Calu3 (cell line): Measurements from ENCODE around the gene TMEM14B. TPM values are rescaled to one million over a fixed set of nuclear protein-coding genes. Genes with fewer than 3 reads are reported as not detected.
A peak's percentile ranks its signal among the peaks of the same experiment; 100 is the strongest.
"Not testable (repeated sequence)": the region's sequence is repeated elsewhere in the genome, so short reads cannot be mapped to it uniquely, and the experiment has no call there.

Experiments used
- BruUV-seq: library from RNA; stranded (reverse); fragments of 400-500 nt; replicated peaks from 2 replicates; lab custom pipeline; 2021; lab: Mats Ljungman, UMichigan
- CTCF ChIA-PET: fragments of 300-600 bp; sonication (Branson Sonifier 250); formaldehyde crosslinking; loops from one replicate; lab custom pipeline; 2022; ENCODE audit warnings: antibody characterized with exemption; lab: Charles Lee
- DNase-seq: peaks from one replicate; pipeline ENCODE4 v3.0.0; 2022
- H3K27ac Mint-ChIP-seq: one replicate; pipeline ENCODE4 v1.8.0; 2022; ENCODE audit warnings: mixed read lengths; ENCODE audit not compliant: unreplicated experiment
- H3K27me3 Mint-ChIP-seq: one replicate; pipeline ENCODE4 v1.8.0; 2022; ENCODE audit warnings: mixed read lengths; ENCODE audit not compliant: unreplicated experiment
- H3K36me3 Mint-ChIP-seq: one replicate; pipeline ENCODE4 v1.8.0; 2022; ENCODE audit warnings: mild to moderate bottlenecking, moderate library complexity, mixed read lengths; ENCODE audit not compliant: insufficient read depth, unreplicated experiment
- H3K4me1 Mint-ChIP-seq: one replicate; pipeline ENCODE4 v1.8.0; 2022; ENCODE audit warnings: mild to moderate bottlenecking, low read depth, mixed read lengths; ENCODE audit not compliant: unreplicated experiment
- H3K4me3 Mint-ChIP-seq: one replicate; pipeline ENCODE4 v1.8.0; 2022; ENCODE audit warnings: mild to moderate bottlenecking, low read depth, moderate library complexity, mixed read lengths; ENCODE audit not compliant: unreplicated experiment
- H3K9me3 Mint-ChIP-seq: one replicate; pipeline ENCODE4 v1.8.0; 2022; ENCODE audit warnings: low read depth, mixed read lengths; ENCODE audit not compliant: unreplicated experiment
- CTCF ChIP-seq: fragments of 200-600 bp; IDR thresholded peaks from one replicate; pipeline ENCODE4 v1.8.0; 2022; ENCODE audit warnings: antibody characterized with exemption; ENCODE audit not compliant: unreplicated experiment
- intact Hi-C: fragments of 100-400 bp; cut with micrococcal nuclease; formaldehyde crosslinking; loops from one replicate; pipeline ENCODE4 v1.10.0; 2022; ENCODE audit not compliant: unreplicated experiment
- total RNA-seq: library from RNA; stranded (reverse); gene quantifications from 2 replicates; pipeline ENCODE4 v1.2.3, GENCODE V29; 2022

Gene TMEM14B
- total RNA-seq, 1 experiment from 2014 or later, result 63.9 TPM

GRCh38 chr6:10746915-10747250 is 722 bp upstream of the TMEM14B start:
- no peak for DNase-seq
- no peaks in the 10 kb centered on the region for H3K9me3 Mint-ChIP-seq
- H3K4me3 Mint-ChIP-seq, result peak overlapping the region; percentile 66
- no peaks in the 10 kb centered on the region for H3K27me3 Mint-ChIP-seq
- CTCF ChIA-PET, result interaction anchor here (0.5 to 1.3 kb wide), 3 partner anchors 11 to 806 kb away, joined by 3 to 8 read pairs (median 4); no protein-coding TSS in a partner anchor
- TF ChIP-seq CTCF, result no peak
- peaks cover 19% of the 10 kb centered on the region for H3K36me3 Mint-ChIP-seq
- intact Hi-C loops, result no loop called here
- BruUV-seq, result no TSS peak
- H3K27ac Mint-ChIP-seq, result no peak overlapping the region
- H3K4me1 Mint-ChIP-seq, result peaks cover 9% of the 10 kb centered on the region

GRCh38 chr6:10749734-10750133 is 2.1 kb downstream of the TMEM14B start:
- CTCF ChIA-PET, result no interaction called here
- H3K36me3 Mint-ChIP-seq, result peaks cover 28% of the 10 kb centered on the region
- no peak overlapping the region for H3K27ac Mint-ChIP-seq
- BruUV-seq, result no TSS peak
- no peak for TF ChIP-seq CTCF
- no peak overlapping the region for H3K4me3 Mint-ChIP-seq
- no peaks in the 10 kb centered on the region for H3K27me3 Mint-ChIP-seq
- DNase-seq, result no peak
- intact Hi-C loops, result no loop called here
- H3K9me3 Mint-ChIP-seq, result no peaks in the 10 kb centered on the region
- peaks cover 9% of the 10 kb centered on the region for H3K4me1 Mint-ChIP-seq

GRCh38 chr6:10750568-10750967 is 3.0 kb downstream of the TMEM14B start:
- CTCF ChIA-PET, H3K4me1 Mint-ChIP-seq, H3K27ac Mint-ChIP-seq, H3K9me3 Mint-ChIP-seq, BruUV-seq, intact Hi-C loops, H3K27me3 Mint-ChIP-seq, H3K4me3 Mint-ChIP-seq, DNase-seq: not testable (repeated sequence)
- peaks cover 28% of the 10 kb centered on the region for H3K36me3 Mint-ChIP-seq

- H3K27ac Mint-ChIP-seq, CTCF ChIA-PET, H3K27me3 Mint-ChIP-seq, H3K4me1 Mint-ChIP-seq, intact Hi-C loops, DNase-seq, H3K4me3 Mint-ChIP-seq, H3K9me3 Mint-ChIP-seq, BruUV-seq: not testable (repeated sequence)
- H3K36me3 Mint-ChIP-seq, result peaks cover 26% of the 10 kb centered on the region
Measured at GRCh38 chr6:10751757-10752156, 4.2 kb downstream of the TMEM14B start.

GRCh38 chr6:10756085-10756484 is 8.5 kb downstream of the TMEM14B start:
- no peak for TF ChIP-seq CTCF
- H3K27me3 Mint-ChIP-seq, result no peaks in the 10 kb centered on the region
- no peak for DNase-seq
- peaks cover 24% of the 10 kb centered on the region for H3K36me3 Mint-ChIP-seq
- H3K9me3 Mint-ChIP-seq, result no peaks in the 10 kb centered on the region
- intact Hi-C loops, result no loop called here
- BruUV-seq, result no TSS peak
- H3K27ac Mint-ChIP-seq, result no peak overlapping the region
- peaks cover 10% of the 10 kb centered on the region for H3K4me1 Mint-ChIP-seq
- CTCF ChIA-PET, result no interaction called here
- no peak overlapping the region for H3K4me3 Mint-ChIP-seq
